ENCODE measurements around the gene TSPAN17. TPM values are rescaled to one million over a fixed set of nuclear protein-coding genes. Genes with fewer than 3 reads are reported as not detected.

Gene TSPAN17
- total and polyA plus RNA-seq, 2 donors from 2014 or later = 32.1 to 34.3 TPM

- Histone ChIP-seq H3K9me3 (ENCODE audit: control insufficient read depth in 2 of 3, insufficient read depth in 1 of 3, low read length in 3 of 3) (no peaks in the 10 kb centered on the region), H3K36me3 (ENCODE audit: control insufficient read depth in 2 of 3, insufficient read depth in 3 of 3, low read length in 3 of 3) (no peaks in the 10 kb centered on the region), H3K4me1 (ENCODE audit: control insufficient read depth in 2 of 3, insufficient read depth in 2 of 3, low read depth in 1 of 3, low read length in 3 of 3) (peaks cover 0 to 3% (median 0%) of the 10 kb centered on the region in 3 donors), H3K4me3 (ENCODE audit: low read length in 3 of 3) (no peak overlapping the region), H3K9ac (ENCODE audit: low read length in 3 of 3) (no peak overlapping the region), H3K27me3 (ENCODE audit: control insufficient read depth, insufficient read depth, low read length) (no peaks in the 10 kb centered on the region), H3K27ac (ENCODE audit: low read depth in 2 of 2, low read length in 2 of 2) (no peak overlapping the region)
- TF ChIP-seq CTCF (IDR thresholded peaks at IDR 0.05; ENCODE audit: borderline replicate concordance, extremely low read depth, insufficient read depth) = no peak
- DNase-seq (no peak), FAIRE-seq (no peak)
- intact Hi-C loops (cut with DNase I) = no loop called here
Measured at GRCh38 chr5:176694146-176694545, 46.9 kb downstream of the TSPAN17 start.

- intact Hi-C loops (cut with DNase I) = no loop called here
- no peak overlapping the region for H3K27ac ChIP-seq (ENCODE audit: low read depth in 2 of 2, low read length in 2 of 2)
- H3K9ac ChIP-seq (ENCODE audit: low read length in 3 of 3) = no peak overlapping the region
- no peak overlapping the region for H3K4me3 ChIP-seq (ENCODE audit: low read length in 3 of 3)
- no peaks in the 10 kb centered on the region for H3K36me3 ChIP-seq (ENCODE audit: control insufficient read depth in 2 of 3, insufficient read depth in 3 of 3, low read length in 3 of 3)
- H3K9me3 ChIP-seq (ENCODE audit: control insufficient read depth in 2 of 3, insufficient read depth in 1 of 3, low read length in 3 of 3) = no peaks in the 10 kb centered on the region
- DNase-seq (no peak), FAIRE-seq (no peak)
- TF ChIP-seq CTCF (IDR thresholded peaks at IDR 0.05; ENCODE audit: borderline replicate concordance, extremely low read depth, insufficient read depth) = no peak
- peaks cover 0 to 3% (median 0%) of the 10 kb centered on the region in 3 donors for H3K4me1 ChIP-seq (ENCODE audit: control insufficient read depth in 2 of 3, insufficient read depth in 2 of 3, low read depth in 1 of 3, low read length in 3 of 3)
- no peaks in the 10 kb centered on the region for H3K27me3 ChIP-seq (ENCODE audit: control insufficient read depth, insufficient read depth, low read length)
Measured at GRCh38 chr5:176694631-176695030, 47.3 kb downstream of the TSPAN17 start.

- Histone ChIP-seq H3K9me3 (ENCODE audit: control insufficient read depth in 2 of 3, insufficient read depth in 1 of 3, low read length in 3 of 3) (no peaks in the 10 kb centered on the region), H3K9ac (ENCODE audit: low read length in 3 of 3) (no peak overlapping the region), H3K4me1 (ENCODE audit: control insufficient read depth in 2 of 3, insufficient read depth in 2 of 3, low read depth in 1 of 3, low read length in 3 of 3) (peaks cover 0 to 3% (median 0%) of the 10 kb centered on the region in 3 donors), H3K36me3 (ENCODE audit: control insufficient read depth in 2 of 3, insufficient read depth in 3 of 3, low read length in 3 of 3) (no peaks in the 10 kb centered on the region), H3K4me3 (ENCODE audit: low read length in 3 of 3) (no peak overlapping the region), H3K27ac (ENCODE audit: low read depth in 2 of 2, low read length in 2 of 2) (no peak overlapping the region), H3K27me3 (ENCODE audit: control insufficient read depth, insufficient read depth, low read length) (no peaks in the 10 kb centered on the region)
- no peak for TF ChIP-seq CTCF (IDR thresholded peaks at IDR 0.05; ENCODE audit: borderline replicate concordance, extremely low read depth, insufficient read depth)
- FAIRE-seq (no peak), DNase-seq (no peak)
- intact Hi-C loops (cut with DNase I) = no loop called here
Measured at GRCh38 chr5:176695073-176695472, 47.8 kb downstream of the TSPAN17 start.
